ENCODE results near the gene FYB1.

- TF ChIP-seq CTCF (IDR thresholded peaks at IDR 0.05; ENCODE audit: low read depth, low read length) = no peak
- no peak for TF ChIP-seq POLR2A (IDR thresholded peaks at IDR 0.05; ENCODE audit: extremely low read depth, insufficient read length)
These were observed 51.4 kb downstream of the FYB1 start for GRCh38 chr5:39167972-39168342.

Measured in NB4 (cell line).